ENCODE results near the gene ALK. TPM values are rescaled to one million over a fixed set of nuclear protein-coding genes. Genes with fewer than 3 reads are reported as not detected.

The ALK gene
- polyA plus RNA-seq, 12 donors, result 0.03 to 1.6 (median 0.12) TPM; not detected in 1

DNA sequence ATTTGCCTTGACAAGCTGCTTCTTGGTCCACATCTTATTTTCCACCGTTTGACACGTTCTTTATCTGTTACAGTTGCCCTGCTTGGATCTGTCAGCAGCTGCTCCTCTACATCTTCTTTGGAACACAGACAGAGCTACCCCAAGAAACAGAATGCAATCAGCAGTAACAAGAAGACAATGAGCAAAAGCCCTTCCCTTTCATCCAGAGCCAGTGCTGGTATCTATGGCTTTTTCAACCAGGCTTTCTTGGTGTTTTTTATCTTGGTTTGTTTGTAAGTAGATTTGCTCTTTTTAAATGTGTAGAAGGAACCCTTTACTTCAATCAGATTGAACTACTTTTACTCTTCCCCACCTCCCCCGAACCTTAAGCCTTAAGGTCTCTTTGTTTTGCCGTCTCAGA lies 764.3 kb downstream of the ALK start:
- no peak for DNase-seq

DNA sequence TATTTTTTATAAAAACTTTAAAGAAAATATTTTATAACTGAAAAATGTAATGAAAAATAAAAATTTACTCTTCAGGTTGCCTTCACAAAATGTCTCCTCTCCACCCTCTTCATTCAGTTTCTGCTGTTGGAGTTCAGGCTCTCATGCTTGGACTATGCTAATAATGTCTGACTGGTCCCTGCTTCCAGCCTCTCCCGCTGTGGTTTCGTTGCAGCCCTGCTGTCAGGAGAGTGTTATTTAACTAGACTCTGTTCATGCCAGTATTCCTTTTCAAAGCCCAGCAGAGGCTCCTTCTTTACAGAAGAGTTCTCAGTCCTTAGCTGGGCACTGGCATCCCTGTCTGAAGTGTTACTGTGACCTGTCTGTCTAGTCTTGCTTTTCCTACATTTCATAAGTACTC lies 765.8 kb downstream of the ALK start:
- DNase-seq, result no peak

DNA sequence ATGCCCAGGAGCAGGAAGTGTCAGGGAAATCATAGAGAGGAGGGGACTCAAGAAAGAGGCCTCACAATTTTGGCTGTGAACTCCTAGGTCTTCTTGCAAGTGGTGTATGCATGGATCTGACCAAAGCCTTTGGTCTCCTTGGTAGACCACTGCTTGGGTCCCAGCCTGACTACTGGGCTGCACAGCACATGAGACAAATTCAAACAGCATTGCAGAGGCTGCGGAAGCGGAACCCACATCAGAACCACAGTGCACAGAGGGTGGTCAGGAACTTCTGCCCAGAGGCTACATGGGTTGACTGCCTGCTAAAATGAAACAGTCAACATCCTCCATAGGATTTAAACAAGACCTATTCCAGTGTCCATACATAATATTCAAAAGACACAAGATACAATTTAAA lies 766.8 kb downstream of the ALK start:
- no peak for DNase-seq

DNA sequence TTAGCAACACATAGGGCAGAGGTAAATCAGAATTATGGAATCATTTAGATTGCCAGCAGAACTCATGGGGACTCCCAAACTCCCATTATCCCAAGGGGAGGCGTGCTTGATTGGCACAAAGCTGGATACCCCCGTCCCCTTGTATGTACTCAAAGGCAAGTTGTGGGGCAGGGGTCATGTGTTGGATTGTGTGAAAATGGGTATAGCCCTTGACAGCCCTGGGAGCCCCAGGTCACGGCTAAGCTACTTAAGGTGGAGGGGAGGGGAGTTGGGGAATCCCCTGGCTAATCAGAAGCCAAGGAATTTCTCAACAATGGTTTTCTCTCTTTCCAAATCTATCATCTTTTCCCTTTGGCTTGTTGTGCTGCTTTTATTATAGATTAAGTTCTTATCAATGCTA lies 773.4 kb downstream of the ALK start:
- no peak for DNase-seq

DNA sequence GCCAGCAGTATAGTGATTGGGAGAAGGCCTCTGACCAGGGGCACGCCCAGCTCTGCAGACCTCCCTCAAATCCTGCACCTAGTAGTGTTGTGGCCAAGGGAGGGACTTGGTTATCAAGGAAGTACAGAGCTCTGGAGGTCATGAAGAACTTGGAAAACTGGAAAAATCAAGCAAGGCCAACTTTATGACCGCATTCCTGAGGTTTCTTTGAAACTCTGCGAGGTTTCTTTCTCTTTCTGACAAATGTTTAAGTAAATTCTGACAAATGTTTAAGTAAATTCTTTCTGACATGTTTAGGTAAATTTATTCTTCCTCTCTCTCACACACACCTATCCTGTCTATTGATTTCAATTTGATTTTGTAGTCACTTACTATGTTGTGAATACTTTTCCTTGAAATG lies 775.2 kb downstream of the ALK start:
- no peak for DNase-seq

DNA sequence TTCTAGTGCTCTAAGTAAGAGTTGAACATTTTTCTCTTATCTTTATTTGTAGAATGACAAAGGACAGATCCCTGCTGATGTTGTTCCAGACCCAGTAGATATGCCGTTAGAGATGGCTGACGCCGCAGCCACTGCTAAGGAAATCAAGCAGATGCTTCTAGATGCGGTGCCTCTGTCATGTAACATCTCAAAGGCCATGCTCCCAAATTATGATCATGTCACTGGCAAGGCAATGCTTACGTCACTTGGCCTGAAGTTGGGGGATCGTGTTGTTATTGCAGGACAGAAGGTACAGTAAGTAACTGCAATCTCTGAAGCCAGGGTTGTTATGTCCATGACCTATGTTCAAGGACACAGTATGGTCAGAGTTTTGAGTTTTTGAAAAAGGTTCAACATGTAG lies 777.7 kb downstream of the ALK start:
- DNase-seq, result no peak

Other genes with a start within 250 kb of the ALK start
- gene YPEL5, start 225.4 kb upstream of the ALK start, polyA plus RNA-seq (ENCODE audit: insufficient read length in 12 of 12), result 10 to 100 TPM in 11 of 12 donors, not detected in 1; 33.1 to 75.4 (median 56.1) TPM